ENCODE results near the gene SLCO2B1.

Gene SLCO2B1

GRCh38 chr11:75107187-75107586 lies 43.7 kb upstream of the SLCO2B1 start:
- Histone ChIP-seq H3K36me3 (ENCODE audit: low read depth) (no peaks in the 10 kb centered on the region), H3K9me3 (ENCODE audit: severe bottlenecking) (no peaks in the 10 kb centered on the region), H3K27me3 (ENCODE audit: insufficient read depth, poor library complexity, severe bottlenecking) (no peaks in the 10 kb centered on the region), H3K4me3 (ENCODE audit: severe bottlenecking) (no peak overlapping the region), H3K4me1 (ENCODE audit: insufficient read depth, poor library complexity, severe bottlenecking) (no peaks in the 10 kb centered on the region), H3K27ac (ENCODE audit: poor library complexity, severe bottlenecking) (no peak overlapping the region)
- no peak for TF ChIP-seq CTCF (IDR thresholded peaks at IDR 0.05; ENCODE audit: poor library complexity, severe bottlenecking)
- no peak for DNase-seq (ENCODE audit: low spot score)
- ATAC-seq (ENCODE audit: low read depth): no peak

GRCh38 chr11:75112200-75112599 lies 38.7 kb upstream of the SLCO2B1 start:
- H3K9me3 ChIP-seq (ENCODE audit: severe bottlenecking): no peaks in the 10 kb centered on the region
- no peaks in the 10 kb centered on the region for H3K27me3 ChIP-seq (ENCODE audit: insufficient read depth, poor library complexity, severe bottlenecking)
- no peak overlapping the region for H3K4me3 ChIP-seq (ENCODE audit: severe bottlenecking)
- no peak overlapping the region for H3K27ac ChIP-seq (ENCODE audit: poor library complexity, severe bottlenecking)
- ATAC-seq (ENCODE audit: low read depth): no peak
- no peak for DNase-seq (ENCODE audit: low spot score)
- H3K4me1 ChIP-seq (ENCODE audit: insufficient read depth, poor library complexity, severe bottlenecking): no peaks in the 10 kb centered on the region
- no peaks in the 10 kb centered on the region for H3K36me3 ChIP-seq (ENCODE audit: low read depth)
- no peak for TF ChIP-seq CTCF (IDR thresholded peaks at IDR 0.05; ENCODE audit: poor library complexity, severe bottlenecking)

- TF ChIP-seq CTCF (IDR thresholded peaks at IDR 0.05; ENCODE audit: poor library complexity, severe bottlenecking): no peak
- no peak for DNase-seq (ENCODE audit: low spot score)
- Histone ChIP-seq H3K27ac (ENCODE audit: poor library complexity, severe bottlenecking) (no peak overlapping the region), H3K4me3 (ENCODE audit: severe bottlenecking) (no peak overlapping the region), H3K9me3 (ENCODE audit: severe bottlenecking) (no peaks in the 10 kb centered on the region), H3K27me3 (ENCODE audit: insufficient read depth, poor library complexity, severe bottlenecking) (no peaks in the 10 kb centered on the region), H3K36me3 (ENCODE audit: low read depth) (no peaks in the 10 kb centered on the region), H3K4me1 (ENCODE audit: insufficient read depth, poor library complexity, severe bottlenecking) (no peaks in the 10 kb centered on the region)
- ATAC-seq (ENCODE audit: low read depth): no peak
Observed at GRCh38 chr11:75113030-75113429, 37.9 kb upstream of the SLCO2B1 start.

GRCh38 chr11:75114465-75114864 lies 36.4 kb upstream of the SLCO2B1 start:
- ATAC-seq (ENCODE audit: low read depth): no peak
- Histone ChIP-seq H3K27ac (ENCODE audit: poor library complexity, severe bottlenecking) (no peak overlapping the region), H3K4me3 (ENCODE audit: severe bottlenecking) (no peak overlapping the region), H3K27me3 (ENCODE audit: insufficient read depth, poor library complexity, severe bottlenecking) (no peaks in the 10 kb centered on the region), H3K36me3 (ENCODE audit: low read depth) (no peaks in the 10 kb centered on the region), H3K9me3 (ENCODE audit: severe bottlenecking) (peaks cover 2% of the 10 kb centered on the region), H3K4me1 (ENCODE audit: insufficient read depth, poor library complexity, severe bottlenecking) (no peaks in the 10 kb centered on the region)
- DNase-seq (ENCODE audit: low spot score): no peak
- TF ChIP-seq CTCF (IDR thresholded peaks at IDR 0.05; ENCODE audit: poor library complexity, severe bottlenecking): no peak

- H3K4me3 ChIP-seq (ENCODE audit: severe bottlenecking): no peak overlapping the region
- no peak for TF ChIP-seq CTCF (IDR thresholded peaks at IDR 0.05; ENCODE audit: poor library complexity, severe bottlenecking)
- DNase-seq (ENCODE audit: low spot score) (no peak), ATAC-seq (ENCODE audit: low read depth) (no peak)
- no peaks in the 10 kb centered on the region for H3K36me3 ChIP-seq (ENCODE audit: low read depth)
- no peaks in the 10 kb centered on the region for H3K4me1 ChIP-seq (ENCODE audit: insufficient read depth, poor library complexity, severe bottlenecking)
- no peaks in the 10 kb centered on the region for H3K27me3 ChIP-seq (ENCODE audit: insufficient read depth, poor library complexity, severe bottlenecking)
- no peak overlapping the region for H3K27ac ChIP-seq (ENCODE audit: poor library complexity, severe bottlenecking)
- peaks cover 2% of the 10 kb centered on the region for H3K9me3 ChIP-seq (ENCODE audit: severe bottlenecking)
Observed at GRCh38 chr11:75118577-75118976, 32.3 kb upstream of the SLCO2B1 start.
